GM19025 (cell line): ENCODE measurements around the gene CLEC16A.

ENCODE experiments used
- ATAC-seq: cut with Tn5 transposase; IDR thresholded peaks from one replicate; pipeline ENCODE4 v1.9.1; 2021; ENCODE audit warnings: mild to moderate bottlenecking, low read depth, moderate library complexity; ENCODE audit not compliant: unreplicated experiment

The CLEC16A gene

GRCh38 chr16:11181899-11182279 is 237.5 kb downstream of the CLEC16A start:
- no peak for ATAC-seq

- no peak for ATAC-seq
Observed at GRCh38 chr16:11182411-11182810, 238.0 kb downstream of the CLEC16A start.

GRCh38 chr16:11183035-11183812 is 238.9 kb downstream of the CLEC16A start:
- ATAC-seq, result peak; percentile 48

- ATAC-seq, result no peak
Observed at GRCh38 chr16:11183951-11184350, 239.6 kb downstream of the CLEC16A start.

- no peak for ATAC-seq
Observed at GRCh38 chr16:11187522-11188023, 243.2 kb downstream of the CLEC16A start.

GRCh38 chr16:11188801-11189740 is 244.7 kb downstream of the CLEC16A start:
- ATAC-seq, result no peak

GRCh38 chr16:11190588-11191560 is 246.5 kb downstream of the CLEC16A start:
- no peak for ATAC-seq

- ATAC-seq, result no peak
Observed at GRCh38 chr16:11191665-11192064, 247.3 kb downstream of the CLEC16A start.

GRCh38 chr16:11193494-11193893 is 249.1 kb downstream of the CLEC16A start:
- no peak for ATAC-seq

- no peak for ATAC-seq
Observed at GRCh38 chr16:11194913-11195312, 250.5 kb downstream of the CLEC16A start.

- no peak for ATAC-seq
Observed at GRCh38 chr16:11196286-11196828, 252.0 kb downstream of the CLEC16A start.

GRCh38 chr16:11198375-11198774 is 254.0 kb downstream of the CLEC16A start:
- no peak for ATAC-seq

- no peak for ATAC-seq
Observed at GRCh38 chr16:11198828-11199227, 254.5 kb downstream of the CLEC16A start.

GRCh38 chr16:11200592-11200991 is 256.2 kb downstream of the CLEC16A start:
- no peak for ATAC-seq

- no peak for ATAC-seq
Observed at GRCh38 chr16:11201498-11202259, 257.3 kb downstream of the CLEC16A start.

GRCh38 chr16:11202260-11203091 is 258.1 kb downstream of the CLEC16A start:
- no peak for ATAC-seq

- ATAC-seq, result no peak
Observed at GRCh38 chr16:11203111-11203623, 258.8 kb downstream of the CLEC16A start.

- ATAC-seq, result no peak
Observed at GRCh38 chr16:11204513-11205047, 260.2 kb downstream of the CLEC16A start.
